Muscle layer of colon (tissue), 2 donors: ENCODE results near the gene SMLR1.
"Not testable (repeated sequence)": the region's sequence is repeated elsewhere in the genome, so short reads cannot be mapped to it uniquely, and the experiment has no call there.

ENCODE experiments used
- H3K27ac ChIP-seq: one replicate; pipeline ENCODE4 v1.7.0; 2013; ENCODE audit warnings: low read depth, mild to moderate bottlenecking, low read length, moderate library complexity
- H3K27me3 ChIP-seq, 2 donors: one replicate each; pipeline ENCODE4 v1.7.0; 2013; ENCODE audit warnings: low read length in 2 of 2, mild to moderate bottlenecking in 2 of 2; ENCODE audit not compliant: insufficient read depth in 2 of 2, control insufficient read depth in 1 of 2
- H3K36me3 ChIP-seq: one replicate; pipeline ENCODE4 v1.7.0; 2013; ENCODE audit warnings: mild to moderate bottlenecking, low read length; ENCODE audit not compliant: insufficient read depth
- H3K4me1 ChIP-seq: one replicate; pipeline ENCODE4 v1.7.0; 2013; ENCODE audit warnings: mild to moderate bottlenecking, low read length; ENCODE audit not compliant: insufficient read depth
- H3K4me3 ChIP-seq, 2 donors: one replicate each; pipeline ENCODE4 v1.7.0; 2013; ENCODE audit warnings: low read length in 2 of 2, low read depth in 1 of 2, mild to moderate bottlenecking in 1 of 2, moderate library complexity in 1 of 2
- H3K9ac ChIP-seq: one replicate; pipeline ENCODE4 v1.7.0; 2013; ENCODE audit warnings: low read length
- H3K9me3 ChIP-seq: one replicate; pipeline ENCODE4 v1.7.0; 2013; ENCODE audit warnings: mild to moderate bottlenecking, low read length
- donor health status: abdominal sarcoma.
- donor health status: Adenocarcinoma of cecum.

The SMLR1 gene

GRCh38 chr6:130796313-130796905 lies 30.8 kb upstream of the SMLR1 start:
- Histone ChIP-seq H3K36me3 (no peaks in the 10 kb centered on the region), H3K9me3 (no peaks in the 10 kb centered on the region), H3K27me3 (no peaks in the 10 kb centered on the region), H3K4me3 (no peak overlapping the region), H3K9ac (no peak overlapping the region), H3K4me1 (peaks cover 16% of the 10 kb centered on the region), H3K27ac (no peak overlapping the region)

- Histone ChIP-seq H3K27me3 (no peaks in the 10 kb centered on the region), H3K36me3 (no peaks in the 10 kb centered on the region), H3K4me1 (peaks cover 16% of the 10 kb centered on the region), H3K27ac (no peak overlapping the region), H3K4me3 (no peak overlapping the region), H3K9me3 (no peaks in the 10 kb centered on the region), H3K9ac (no peak overlapping the region)
Measured at GRCh38 chr6:130797061-130797460, 30.1 kb upstream of the SMLR1 start.

- not testable (repeated sequence) for H3K27me3 ChIP-seq, H3K4me3 ChIP-seq, H3K9me3 ChIP-seq, H3K36me3 ChIP-seq, H3K27ac ChIP-seq, H3K9ac ChIP-seq, H3K4me1 ChIP-seq
Measured at GRCh38 chr6:130801368-130801767, 25.8 kb upstream of the SMLR1 start.

- H3K9ac ChIP-seq: no peak overlapping the region
- no peaks in the 10 kb centered on the region for H3K27me3 ChIP-seq
- no peaks in the 10 kb centered on the region for H3K9me3 ChIP-seq
- H3K4me1 ChIP-seq: peaks cover 10% of the 10 kb centered on the region
- no peaks in the 10 kb centered on the region for H3K36me3 ChIP-seq
- no peak overlapping the region for H3K27ac ChIP-seq
- no peak overlapping the region for H3K4me3 ChIP-seq
Measured at GRCh38 chr6:130810307-130811030, 16.7 kb upstream of the SMLR1 start.

- Histone ChIP-seq H3K4me3 (no peak overlapping the region), H3K27ac (no peak overlapping the region), H3K4me1 (peaks cover 10% of the 10 kb centered on the region), H3K9me3 (no peaks in the 10 kb centered on the region), H3K27me3 (no peaks in the 10 kb centered on the region), H3K9ac (no peak overlapping the region), H3K36me3 (no peaks in the 10 kb centered on the region)
Measured at GRCh38 chr6:130811932-130812331, 15.3 kb upstream of the SMLR1 start.

- H3K9ac ChIP-seq: no peak overlapping the region
- H3K36me3 ChIP-seq: no peaks in the 10 kb centered on the region
- peaks cover 10% of the 10 kb centered on the region for H3K4me1 ChIP-seq
- H3K27ac ChIP-seq: no peak overlapping the region
- no peak overlapping the region for H3K4me3 ChIP-seq
- H3K27me3 ChIP-seq: no peaks in the 10 kb centered on the region
- no peaks in the 10 kb centered on the region for H3K9me3 ChIP-seq
Measured at GRCh38 chr6:130814506-130814905, 12.7 kb upstream of the SMLR1 start.

GRCh38 chr6:130815200-130816071 lies 11.8 kb upstream of the SMLR1 start:
- Histone ChIP-seq H3K4me1 (peaks cover 4% of the 10 kb centered on the region), H3K36me3 (no peaks in the 10 kb centered on the region), H3K27me3 (no peaks in the 10 kb centered on the region), H3K4me3 (no peak overlapping the region), H3K9me3 (no peaks in the 10 kb centered on the region), H3K9ac (no peak overlapping the region), H3K27ac (no peak overlapping the region)

GRCh38 chr6:130822736-130823135 lies 4.5 kb upstream of the SMLR1 start:
- H3K9ac ChIP-seq: no peak overlapping the region
- no peak overlapping the region for H3K27ac ChIP-seq
- no peaks in the 10 kb centered on the region for H3K36me3 ChIP-seq
- no peaks in the 10 kb centered on the region for H3K4me1 ChIP-seq
- H3K4me3 ChIP-seq: no peak overlapping the region
- H3K27me3 ChIP-seq: no peaks in the 10 kb centered on the region
- no peaks in the 10 kb centered on the region for H3K9me3 ChIP-seq

- Histone ChIP-seq H3K4me3 (no peak overlapping the region), H3K4me1 (no peaks in the 10 kb centered on the region), H3K36me3 (no peaks in the 10 kb centered on the region), H3K9me3 (no peaks in the 10 kb centered on the region), H3K9ac (no peak overlapping the region), H3K27ac (no peak overlapping the region), H3K27me3 (no peaks in the 10 kb centered on the region)
Measured at GRCh38 chr6:130824978-130825694, 2.1 kb upstream of the SMLR1 start.

GRCh38 chr6:130825772-130826441 lies 1.3 kb upstream of the SMLR1 start:
- Histone ChIP-seq H3K27ac (no peak overlapping the region), H3K9me3 (no peaks in the 10 kb centered on the region), H3K9ac (no peak overlapping the region), H3K4me1 (no peaks in the 10 kb centered on the region), H3K27me3 (no peaks in the 10 kb centered on the region), H3K36me3 (no peaks in the 10 kb centered on the region), H3K4me3 (no peak overlapping the region)
